Astrocyte (in vitro differentiated cells and primary cell): Measurements from ENCODE around the gene MYL3.

Source experiments
- EZH2 ChIP-seq: IDR thresholded peaks from 2 replicates; pipeline ENCODE4 v1.6.1; 2012; ENCODE audit warnings: mild to moderate bottlenecking, low read length, inconsistent platforms; ENCODE audit not compliant: insufficient read depth
- TF ChIP-seq, protein P1 (sequence below): IDR thresholded peaks from 2 replicates; pipeline ENCODE4 v1.5.1; 2011; ENCODE audit warnings: low read depth, mild to moderate bottlenecking, inconsistent platforms, low read length, moderate library complexity; ENCODE audit not compliant: insufficient read depth

GRCh38 chr3:46866032-46866595 is 2.9 kb upstream of the MYL3 start:
- TF ChIP-seq, protein P1, sequence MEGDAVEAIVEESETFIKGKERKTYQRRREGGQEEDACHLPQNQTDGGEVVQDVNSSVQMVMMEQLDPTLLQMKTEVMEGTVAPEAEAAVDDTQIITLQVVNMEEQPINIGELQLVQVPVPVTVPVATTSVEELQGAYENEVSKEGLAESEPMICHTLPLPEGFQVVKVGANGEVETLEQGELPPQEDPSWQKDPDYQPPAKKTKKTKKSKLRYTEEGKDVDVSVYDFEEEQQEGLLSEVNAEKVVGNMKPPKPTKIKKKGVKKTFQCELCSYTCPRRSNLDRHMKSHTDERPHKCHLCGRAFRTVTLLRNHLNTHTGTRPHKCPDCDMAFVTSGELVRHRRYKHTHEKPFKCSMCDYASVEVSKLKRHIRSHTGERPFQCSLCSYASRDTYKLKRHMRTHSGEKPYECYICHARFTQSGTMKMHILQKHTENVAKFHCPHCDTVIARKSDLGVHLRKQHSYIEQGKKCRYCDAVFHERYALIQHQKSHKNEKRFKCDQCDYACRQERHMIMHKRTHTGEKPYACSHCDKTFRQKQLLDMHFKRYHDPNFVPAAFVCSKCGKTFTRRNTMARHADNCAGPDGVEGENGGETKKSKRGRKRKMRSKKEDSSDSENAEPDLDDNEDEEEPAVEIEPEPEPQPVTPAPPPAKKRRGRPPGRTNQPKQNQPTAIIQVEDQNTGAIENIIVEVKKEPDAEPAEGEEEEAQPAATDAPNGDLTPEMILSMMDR, result no peak
- TF ChIP-seq EZH2, result no peak
